ENCODE data around the gene DPYSL3. TPM values are rescaled to one million over a fixed set of nuclear protein-coding genes. Genes with fewer than 3 reads are reported as not detected.
A peak's percentile ranks its signal among the peaks of the same experiment; 100 is the strongest.

DPYSL3 gene
- total RNA-seq, 1 experiment from 2014 or later, result 55.9 TPM

DNA sequence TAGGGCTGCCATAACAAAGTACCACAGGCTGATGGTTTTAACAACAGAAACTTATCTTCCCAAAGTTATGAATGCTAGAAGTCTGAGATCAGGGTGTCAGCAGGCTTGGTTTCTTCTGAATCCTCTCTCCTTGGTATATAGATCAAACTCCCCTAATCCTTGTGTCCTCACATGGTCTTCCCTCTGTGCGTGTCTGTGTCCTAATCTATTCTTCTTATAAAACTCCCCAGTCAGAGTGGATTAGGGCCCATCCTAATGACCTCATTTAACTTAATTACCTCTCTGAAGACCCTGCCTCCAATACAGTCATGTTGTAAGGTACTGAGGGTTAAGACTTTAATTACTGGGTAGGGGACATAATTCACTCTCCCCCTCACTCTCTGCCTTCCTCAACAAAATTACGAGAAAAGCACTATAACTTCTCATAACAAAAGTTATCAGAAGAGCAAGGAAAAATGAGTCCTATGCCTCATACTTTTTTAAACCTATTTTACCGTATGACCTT, 68.6 kb downstream of the DPYSL3 start:
- DNase-seq (ENCODE audit: low read depth), result no peak

DNA sequence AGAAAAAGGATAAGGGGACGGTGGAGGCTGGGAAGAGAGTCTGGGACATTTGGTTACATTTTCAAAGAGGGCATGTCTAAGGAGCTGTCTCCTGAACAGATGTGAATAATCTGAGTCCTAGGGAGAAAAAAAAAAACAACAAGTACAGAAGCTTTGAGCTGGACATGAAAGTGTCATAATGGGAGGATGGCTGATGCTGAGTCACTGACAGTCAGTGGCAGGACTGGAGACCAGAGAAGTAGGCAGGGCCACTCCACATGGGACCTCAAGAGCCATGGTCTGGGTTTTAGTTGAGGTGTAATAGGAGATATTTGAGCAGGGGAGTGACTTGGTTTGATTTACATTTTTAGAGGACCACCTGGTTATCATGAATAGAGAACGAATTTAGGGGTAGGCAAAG, 70.6 kb downstream of the DPYSL3 start:
- DNase-seq (ENCODE audit: low read depth), result peak; percentile 57

GRCh38 chr5:147437161-147437596, 72.7 kb downstream of the DPYSL3 start:
- peak; percentile 46 for DNase-seq (ENCODE audit: low read depth)

- no peak for DNase-seq (ENCODE audit: low read depth)
Measured at GRCh38 chr5:147436596-147436995, 73.3 kb downstream of the DPYSL3 start.

- DNase-seq (ENCODE audit: low read depth), result no peak
Measured at GRCh38 chr5:147434049-147434448, 75.8 kb downstream of the DPYSL3 start.

DNA sequence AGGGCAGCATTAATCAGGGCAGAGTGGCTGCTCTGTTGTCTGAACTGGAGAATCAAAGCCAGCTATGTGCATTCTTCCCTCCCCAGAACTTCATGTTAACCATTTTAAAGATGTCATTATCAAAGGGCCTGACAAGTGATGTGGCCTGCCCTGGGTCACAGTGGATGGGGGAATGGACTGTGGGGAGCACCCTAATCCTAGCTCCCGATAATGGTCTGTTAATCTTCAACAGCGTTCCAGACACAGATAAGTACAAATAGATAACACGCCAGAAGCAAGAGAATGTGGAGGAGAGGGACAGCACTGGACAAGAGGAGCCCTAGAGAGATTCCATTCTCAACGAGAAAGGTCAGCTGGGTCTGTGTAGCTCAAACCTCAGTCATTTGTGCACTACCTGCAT, 77.5 kb downstream of the DPYSL3 start:
- DNase-seq (ENCODE audit: low read depth), result no peak

- no peak for DNase-seq (ENCODE audit: low read depth)
Measured at GRCh38 chr5:147431586-147431985, 78.3 kb downstream of the DPYSL3 start.

DNA sequence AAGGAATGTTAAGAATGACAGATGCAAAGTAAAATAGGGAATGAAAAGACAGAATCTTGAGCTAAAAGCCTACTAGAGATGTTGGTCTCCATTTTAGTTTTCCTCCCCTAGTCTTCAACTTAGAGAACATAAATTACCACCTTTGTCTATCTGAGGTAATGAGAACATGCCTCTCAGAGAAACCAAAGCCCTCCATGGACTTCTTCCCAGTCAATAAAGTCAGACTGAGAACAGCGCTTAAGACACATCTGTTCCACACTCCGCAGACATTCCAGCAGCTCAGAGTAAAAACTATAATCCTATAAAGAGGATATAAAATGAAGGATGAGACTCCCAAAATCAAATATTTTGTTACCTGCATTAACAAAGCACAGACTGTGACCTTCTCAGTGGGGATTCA, 79.2 kb downstream of the DPYSL3 start:
- DNase-seq (ENCODE audit: low read depth), result no peak

- peak; percentile 49 for DNase-seq (ENCODE audit: low read depth)
Measured at GRCh38 chr5:147427521-147428401, 82.1 kb downstream of the DPYSL3 start.

DNA sequence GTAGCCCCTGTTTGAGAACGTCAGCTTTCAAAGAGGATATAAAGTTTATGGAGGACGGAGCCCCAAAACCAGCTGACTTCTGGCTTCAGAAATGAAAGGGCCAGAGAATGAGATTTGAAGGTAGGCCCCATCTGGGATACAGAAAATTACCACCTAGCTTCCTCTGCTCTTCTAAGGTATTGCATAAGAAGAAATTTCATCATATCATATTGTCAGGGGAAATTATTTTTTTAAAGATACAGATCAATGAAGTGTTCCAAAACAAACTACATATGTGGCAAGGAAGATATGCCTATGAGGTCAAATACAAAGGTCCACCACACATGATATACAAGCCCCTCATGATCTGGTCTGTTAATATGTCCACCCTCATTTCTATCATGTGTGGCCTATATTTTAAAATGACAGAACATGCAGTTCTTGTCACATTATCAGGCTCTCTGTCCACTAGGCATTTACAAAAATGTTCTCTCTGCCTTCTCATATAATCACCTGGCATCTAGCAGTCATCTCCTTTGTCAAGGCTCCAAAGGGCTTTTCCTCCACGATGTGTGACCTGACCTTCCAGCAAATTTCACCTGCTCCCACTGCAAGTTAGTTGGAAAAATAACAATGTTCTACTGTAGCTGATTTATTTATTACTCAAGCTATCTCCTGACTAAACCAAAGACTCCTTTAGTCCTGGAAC, 83.1 kb downstream of the DPYSL3 start:
- DNase-seq (ENCODE audit: low read depth), result no peak

GRCh38 chr5:147418613-147419012, 91.3 kb downstream of the DPYSL3 start:
- DNase-seq (ENCODE audit: low read depth), result no peak

DNA sequence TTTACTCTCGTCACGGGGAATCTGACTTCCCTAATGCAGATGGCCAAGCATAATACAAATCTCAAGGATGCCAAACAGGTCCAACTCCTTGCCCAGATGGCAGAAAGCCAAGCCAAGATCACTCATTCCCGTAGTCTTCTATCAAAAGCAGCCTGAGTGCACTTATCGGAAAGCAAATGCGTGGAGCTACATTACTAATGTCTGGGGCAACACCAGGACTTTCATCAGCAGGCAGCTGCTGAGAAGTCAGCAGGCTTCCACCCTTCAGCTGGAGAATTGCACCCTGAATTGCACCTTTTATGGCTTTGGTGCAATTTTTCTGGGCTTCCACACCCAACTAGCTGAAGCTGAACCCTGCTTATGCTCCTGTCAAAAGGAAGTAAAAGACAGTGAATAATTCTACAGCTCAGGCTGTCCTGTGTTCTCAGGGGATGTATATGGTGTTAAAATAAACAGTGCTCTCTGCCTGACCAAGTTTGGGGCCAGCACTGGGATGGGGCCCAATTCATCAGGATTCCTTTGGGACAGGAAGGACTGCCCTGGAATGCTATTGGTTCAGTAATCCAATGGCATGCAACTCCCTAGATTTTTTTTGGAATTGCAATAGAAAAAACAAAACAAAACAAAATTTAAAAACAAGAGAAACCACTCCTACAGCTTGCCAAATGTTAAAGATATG, 92.6 kb downstream of the DPYSL3 start:
- DNase-seq (ENCODE audit: low read depth), result no peak

DNA sequence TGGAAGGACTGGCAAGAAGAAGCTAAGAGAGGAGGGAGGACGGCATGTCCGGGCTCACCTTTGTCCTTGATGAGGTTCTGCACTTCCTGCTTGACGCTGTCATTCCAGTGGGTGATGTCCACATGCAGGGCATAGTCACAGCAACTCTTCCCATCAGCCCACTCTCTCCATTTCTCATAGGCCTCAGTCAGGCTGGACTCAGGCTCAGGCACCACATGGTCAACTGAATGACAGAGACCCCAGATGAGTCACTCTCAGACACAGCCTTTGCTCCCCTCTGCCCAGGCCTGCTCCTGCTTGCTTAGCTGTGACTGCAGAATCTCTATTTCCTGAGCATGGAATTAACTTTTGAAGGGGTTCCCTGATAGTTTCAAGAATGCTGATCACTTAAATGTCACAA, 94.2 kb downstream of the DPYSL3 start:
- no peak for DNase-seq (ENCODE audit: low read depth)

DNA sequence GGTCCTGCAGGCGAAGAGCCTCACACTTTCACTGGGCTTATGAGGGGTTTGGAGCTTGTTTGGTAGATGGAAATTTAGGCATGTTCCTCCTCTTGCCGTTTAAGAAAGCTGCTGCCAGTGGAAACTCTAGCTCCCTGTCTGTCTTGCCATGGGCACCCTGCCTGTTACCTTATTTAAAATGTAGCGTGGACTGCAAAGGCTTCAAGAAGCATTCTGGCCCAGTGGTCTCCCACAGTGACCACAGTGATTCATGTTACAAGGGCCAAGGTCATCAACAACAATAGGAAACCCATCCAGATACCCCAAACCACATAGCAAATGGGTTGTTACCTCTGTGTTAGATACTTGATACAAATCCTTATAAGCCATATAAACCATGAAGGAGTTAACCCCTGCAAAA, 96.6 kb downstream of the DPYSL3 start:
- DNase-seq (ENCODE audit: low read depth), result peak; percentile 33

GRCh38 chr5:147412561-147412960, 97.3 kb downstream of the DPYSL3 start:
- no peak for DNase-seq (ENCODE audit: low read depth)

DNA sequence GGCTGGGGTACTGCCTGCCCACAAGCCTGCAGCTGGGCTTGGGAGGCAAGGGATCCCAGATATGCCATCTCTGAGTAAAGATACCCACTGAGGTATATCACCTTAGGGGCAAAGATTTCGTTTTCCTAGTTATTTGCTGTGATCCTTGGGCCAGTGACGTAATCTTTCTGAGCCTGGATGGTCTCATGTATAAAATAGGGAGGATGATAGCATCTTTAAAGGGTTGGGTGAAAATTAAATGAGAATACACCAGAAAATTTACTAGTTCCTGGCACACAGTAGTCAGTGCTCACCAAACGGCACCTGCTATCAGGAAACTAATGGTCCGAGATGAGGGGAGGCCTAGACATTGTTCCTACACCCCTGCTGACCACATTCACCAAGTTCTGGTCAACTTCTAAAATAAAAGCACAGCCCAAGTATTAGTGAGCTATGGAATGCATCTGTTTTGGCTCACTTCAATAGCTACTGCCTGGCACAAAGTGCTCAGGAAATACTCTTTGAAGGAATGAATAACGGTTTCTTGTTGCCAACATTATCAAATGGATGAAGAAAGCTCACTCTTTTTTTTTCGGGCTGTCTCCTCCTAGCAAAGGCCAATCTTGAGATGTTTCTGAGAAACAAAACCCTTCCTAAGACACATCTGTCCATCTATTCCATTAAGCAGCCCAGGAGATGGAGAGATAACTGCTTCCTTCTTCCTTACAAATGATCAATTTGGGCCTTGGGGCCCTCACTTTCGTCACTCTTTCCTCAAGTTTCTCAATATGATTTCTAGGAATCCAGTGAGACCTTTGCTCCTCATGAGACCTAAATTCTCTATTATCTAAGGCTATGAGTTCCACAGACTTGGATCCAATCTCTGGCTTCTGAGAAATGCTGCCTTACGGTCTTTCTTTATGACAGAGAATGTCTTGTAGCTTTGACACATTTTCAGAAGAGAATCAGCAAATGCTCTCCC, 98.2 kb downstream of the DPYSL3 start:
- no peak for DNase-seq (ENCODE audit: low read depth)

DNA sequence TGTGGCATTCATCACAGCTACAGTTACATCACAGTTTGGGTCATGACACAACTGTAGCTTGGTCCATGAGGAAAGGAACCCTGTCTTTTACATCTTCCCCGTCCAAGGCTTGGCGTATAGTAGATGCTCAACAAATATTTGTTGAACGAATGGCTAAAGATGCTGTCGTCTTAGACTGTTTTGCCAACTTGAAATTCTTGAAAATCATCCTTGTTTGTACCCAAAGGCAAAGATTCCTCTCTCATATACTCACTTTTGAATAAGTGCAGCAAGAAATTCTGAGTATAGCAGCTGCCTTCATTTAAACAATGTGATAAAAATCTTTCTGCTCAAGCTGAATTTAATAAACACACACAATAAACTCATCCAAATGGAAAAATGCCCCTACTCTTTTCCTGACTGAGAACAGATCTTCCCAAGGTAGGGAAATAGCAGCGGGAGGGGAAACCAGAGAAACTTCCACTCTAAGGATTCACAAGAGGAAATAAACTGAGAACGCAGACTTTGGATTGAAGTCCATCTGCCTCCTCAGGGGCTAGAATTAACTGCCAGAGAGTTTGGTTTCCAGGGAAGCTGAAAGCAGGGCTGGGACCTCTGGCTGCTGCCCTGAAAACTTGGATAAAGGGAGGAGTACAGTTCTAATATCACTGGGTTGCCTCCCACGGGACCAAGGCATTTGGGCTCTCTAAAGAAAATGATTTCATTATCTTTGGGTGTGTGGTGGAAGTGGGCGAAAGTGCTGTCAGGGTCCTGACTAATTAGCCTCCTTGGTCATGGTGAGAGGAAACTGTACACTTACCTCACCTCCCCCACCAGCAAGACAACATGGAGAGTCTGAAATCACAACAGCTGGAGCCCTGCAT, 99.1 kb downstream of the DPYSL3 start:
- no peak for DNase-seq (ENCODE audit: low read depth)

DNA sequence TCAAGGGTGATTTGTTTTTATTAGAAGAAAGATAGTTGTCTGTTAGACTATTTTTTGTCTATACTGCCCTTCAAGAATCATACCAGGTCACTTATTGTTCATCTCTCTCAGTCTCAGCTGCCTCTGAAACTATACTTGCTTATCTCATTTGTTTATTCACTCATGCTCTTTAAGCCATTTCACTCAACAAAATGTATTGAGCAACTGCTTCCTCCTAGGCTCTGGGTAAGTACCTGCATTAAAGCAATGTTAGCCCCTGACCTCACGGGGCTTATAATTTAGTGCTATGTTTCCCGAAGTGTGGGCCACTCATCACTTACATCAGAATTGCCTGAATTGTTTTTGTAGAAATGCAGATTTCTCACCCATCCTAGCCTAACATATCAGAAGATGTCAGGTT, 100.9 kb downstream of the DPYSL3 start:
- DNase-seq (ENCODE audit: low read depth), result no peak

DNA sequence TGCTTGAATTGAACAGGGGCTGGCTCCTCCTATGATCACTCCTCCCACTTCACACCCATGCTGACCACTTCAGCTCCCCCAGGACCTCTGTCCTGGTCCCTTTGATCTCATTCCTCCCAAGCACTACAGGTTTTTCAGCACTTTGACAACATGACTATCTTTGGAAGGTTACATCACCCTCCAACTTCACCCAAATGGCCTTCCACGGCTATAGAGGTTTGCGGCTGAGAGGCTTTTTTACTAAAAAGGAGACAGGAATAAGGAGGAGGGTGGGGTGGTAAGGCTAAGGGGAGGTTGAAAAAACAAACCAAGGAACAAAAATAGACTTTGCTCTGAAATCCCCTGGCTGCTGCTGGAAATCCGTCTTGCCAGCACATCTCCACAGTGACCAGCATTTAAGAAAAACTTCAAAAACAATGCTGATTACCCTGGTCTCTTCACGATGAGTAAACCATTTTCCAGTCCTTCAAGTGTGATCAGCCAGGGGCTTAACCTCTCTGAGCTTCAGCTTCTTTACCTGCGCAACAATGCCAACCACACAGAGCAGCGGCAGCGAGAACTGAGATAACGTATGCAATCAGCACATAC, 102.7 kb downstream of the DPYSL3 start:
- DNase-seq (ENCODE audit: low read depth), result peak; percentile 12

DNA sequence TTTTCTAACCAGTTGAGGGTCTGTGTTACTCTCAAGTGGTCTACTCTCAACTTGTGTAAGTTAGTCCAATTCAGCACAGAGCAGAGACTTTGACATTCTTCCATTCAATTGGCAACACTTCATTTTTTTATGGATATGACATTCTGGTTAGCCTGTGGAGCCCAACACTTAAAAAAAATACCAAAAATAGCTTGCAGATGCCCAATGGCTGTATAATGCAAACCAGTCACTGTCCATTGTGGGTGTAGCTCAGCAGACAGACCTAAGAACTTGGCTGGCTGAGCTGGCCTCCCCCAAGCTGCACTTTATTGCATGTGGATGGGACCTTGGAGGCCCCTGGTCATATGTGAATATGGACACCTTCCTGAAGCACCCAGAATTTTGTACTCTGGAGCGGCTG, 103.2 kb downstream of the DPYSL3 start:
- no peak for DNase-seq (ENCODE audit: low read depth)

All from LHCN-M2 (cell line).